Activated CD8-positive, alpha-beta memory T cell treated with anti-CD3 and anti-CD28 coated beads, Interleukin-2, amount 10 ng/mL, durations not matched to agents 7 days and 5 days (primary cell): Measurements from ENCODE around the gene SPTA1. TPM values are rescaled to one million over a fixed set of nuclear protein-coding genes. Genes with fewer than 3 reads are reported as not detected.

ENCODE experiments used
- ATAC-seq: fragments of 150-1000 bp; cut with Tn5 transposase; one replicate; pipeline ENCODE4 v1.10.0; 2021; ENCODE audit warnings: moderate library complexity
- CTCF ChIA-PET: fragments of 350-600 bp; sonication (Branson Sonifier 250); formaldehyde crosslinking; loops from one replicate; lab custom pipeline; 2021; ENCODE audit warnings: antibody characterized with exemption; lab: Charles Lee
- DNase-seq: peaks from one replicate; pipeline ENCODE4 v3.0.0-alpha.2; 2020
- H3K27ac Mint-ChIP-seq: one replicate; pipeline ENCODE4 v1.8.0; 2021; ENCODE audit warnings: mild to moderate bottlenecking, mixed read lengths
- H3K27me3 Mint-ChIP-seq: one replicate; pipeline ENCODE4 v1.8.0; 2021; ENCODE audit warnings: mixed read lengths
- H3K36me3 Mint-ChIP-seq: one replicate; pipeline ENCODE4 v1.8.0; 2021; ENCODE audit warnings: mild to moderate bottlenecking, mixed read lengths
- H3K4me1 Mint-ChIP-seq: one replicate; pipeline ENCODE4 v1.8.0; 2021; ENCODE audit warnings: mixed read lengths
- H3K4me3 Mint-ChIP-seq: one replicate; pipeline ENCODE4 v1.8.0; 2021; ENCODE audit warnings: mild to moderate bottlenecking, moderate library complexity, mixed read lengths
- H3K9me3 Mint-ChIP-seq: one replicate; pipeline ENCODE4 v1.8.0; 2022; ENCODE audit warnings: low read depth, mixed read lengths
- total RNA-seq, 2 experiments: library from RNA; stranded (reverse); gene quantifications; one replicate each; pipeline ENCODE4 v1.2.3, GENCODE V29; 2021

The SPTA1 gene
- total RNA-seq = not detected

- no peaks in the 10 kb centered on the region for H3K36me3 Mint-ChIP-seq
- H3K9me3 Mint-ChIP-seq = no peaks in the 10 kb centered on the region
- no peaks in the 10 kb centered on the region for H3K4me1 Mint-ChIP-seq
- DNase-seq (no peak), ATAC-seq (no peak)
- no peak within 1 kb of the TSS for H3K4me3 Mint-ChIP-seq
- CTCF ChIA-PET = no interaction called here
- no peak within 1 kb of the TSS for H3K27ac Mint-ChIP-seq
- peaks cover 36% of the 10 kb centered on the region for H3K27me3 Mint-ChIP-seq
These were observed at the start of gene SPTA1 for GRCh38 chr1:158686111-158687009. Gene SPTA1, minus strand, starts transcription at chr1:158686715. Its CDS starts 198 bp downstream, at chr1:158686517.

GRCh38 chr1:158735848-158736247 is 49.3 kb upstream of the SPTA1 start:
- Mint-ChIP-seq H3K27me3 (peaks cover 14% of the 10 kb centered on the region), H3K27ac (no peak overlapping the region), H3K4me3 (no peak overlapping the region), H3K36me3 (no peaks in the 10 kb centered on the region), H3K4me1 (no peaks in the 10 kb centered on the region), H3K9me3 (no peaks in the 10 kb centered on the region)
- CTCF ChIA-PET = no interaction called here
- DNase-seq (no peak), ATAC-seq (no peak)

- DNase-seq = no peak
- CTCF ChIA-PET = no interaction called here
- Mint-ChIP-seq H3K27ac (no peak overlapping the region), H3K4me1 (no peaks in the 10 kb centered on the region), H3K4me3 (no peak overlapping the region), H3K36me3 (no peaks in the 10 kb centered on the region), H3K9me3 (no peaks in the 10 kb centered on the region), H3K27me3 (peaks cover 7% of the 10 kb centered on the region)
- no peak for ATAC-seq
These were observed 46.0 kb upstream of the SPTA1 start for GRCh38 chr1:158732524-158732923.

GRCh38 chr1:158731707-158732106 is 45.2 kb upstream of the SPTA1 start:
- Mint-ChIP-seq H3K27ac (no peak overlapping the region), H3K36me3 (no peaks in the 10 kb centered on the region), H3K4me1 (no peaks in the 10 kb centered on the region), H3K4me3 (no peak overlapping the region), H3K27me3 (peaks cover 7% of the 10 kb centered on the region), H3K9me3 (no peaks in the 10 kb centered on the region)
- ATAC-seq (no peak), DNase-seq (no peak)
- CTCF ChIA-PET = no interaction called here

- ATAC-seq = no peak
- Mint-ChIP-seq H3K27me3 (peaks cover 7% of the 10 kb centered on the region), H3K27ac (no peak overlapping the region), H3K4me1 (no peaks in the 10 kb centered on the region), H3K9me3 (no peaks in the 10 kb centered on the region), H3K36me3 (no peaks in the 10 kb centered on the region), H3K4me3 (no peak overlapping the region)
- CTCF ChIA-PET = no interaction called here
- no peak for DNase-seq
These were observed 43.9 kb upstream of the SPTA1 start for GRCh38 chr1:158730453-158730852.

- Mint-ChIP-seq H3K27ac (no peak overlapping the region), H3K36me3 (no peaks in the 10 kb centered on the region), H3K4me1 (no peaks in the 10 kb centered on the region), H3K9me3 (no peaks in the 10 kb centered on the region), H3K4me3 (no peak overlapping the region), H3K27me3 (peaks cover 8% of the 10 kb centered on the region)
- ATAC-seq (no peak), DNase-seq (no peak)
- CTCF ChIA-PET = no interaction called here
These were observed 42.2 kb upstream of the SPTA1 start for GRCh38 chr1:158728510-158729225.

GRCh38 chr1:158724442-158724841 is 37.9 kb upstream of the SPTA1 start:
- H3K27me3 Mint-ChIP-seq = peaks cover 15% of the 10 kb centered on the region
- CTCF ChIA-PET = no interaction called here
- no peaks in the 10 kb centered on the region for H3K9me3 Mint-ChIP-seq
- DNase-seq = no peak
- H3K4me1 Mint-ChIP-seq = no peaks in the 10 kb centered on the region
- no peak for ATAC-seq
- no peak overlapping the region for H3K27ac Mint-ChIP-seq
- H3K4me3 Mint-ChIP-seq = no peak overlapping the region
- no peaks in the 10 kb centered on the region for H3K36me3 Mint-ChIP-seq

GRCh38 chr1:158720620-158721019 is 34.1 kb upstream of the SPTA1 start, which contains the start of gene OR6K3:
Gene OR6K3, minus strand, starts transcription at chr1:158720720. Its CDS starts 2,605 bp downstream, at chr1:158718115.
- ATAC-seq (no peak), DNase-seq (no peak)
- CTCF ChIA-PET = no interaction called here
- H3K9me3 Mint-ChIP-seq = no peaks in the 10 kb centered on the region
- H3K36me3 Mint-ChIP-seq = no peaks in the 10 kb centered on the region
- H3K4me1 Mint-ChIP-seq = peaks cover 12% of the 10 kb centered on the region
- peaks cover 10% of the 10 kb centered on the region for H3K27me3 Mint-ChIP-seq
- H3K4me3 Mint-ChIP-seq = no peak within 1 kb of the TSS
- H3K27ac Mint-ChIP-seq = no peak within 1 kb of the TSS

- CTCF ChIA-PET = no interaction called here
- no peak overlapping the region for H3K27ac Mint-ChIP-seq
- no peaks in the 10 kb centered on the region for H3K9me3 Mint-ChIP-seq
- H3K4me1 Mint-ChIP-seq = peaks cover 12% of the 10 kb centered on the region
- peaks cover 10% of the 10 kb centered on the region for H3K27me3 Mint-ChIP-seq
- no peak for DNase-seq
- no peaks in the 10 kb centered on the region for H3K36me3 Mint-ChIP-seq
- no peak overlapping the region for H3K4me3 Mint-ChIP-seq
- no peak for ATAC-seq
These were observed 33.1 kb upstream of the SPTA1 start for GRCh38 chr1:158719664-158720063.

- Mint-ChIP-seq H3K4me1 (peaks cover 12% of the 10 kb centered on the region), H3K27ac (no peak overlapping the region), H3K27me3 (peaks cover 14% of the 10 kb centered on the region), H3K9me3 (no peaks in the 10 kb centered on the region), H3K36me3 (no peaks in the 10 kb centered on the region), H3K4me3 (no peak overlapping the region)
- CTCF ChIA-PET = no interaction called here
- ATAC-seq = no peak
- DNase-seq = no peak
These were observed 30.8 kb upstream of the SPTA1 start for GRCh38 chr1:158717344-158717743.

GRCh38 chr1:158716335-158716734 is 29.8 kb upstream of the SPTA1 start:
- DNase-seq (no peak), ATAC-seq (peak; percentile 55)
- Mint-ChIP-seq H3K36me3 (no peaks in the 10 kb centered on the region), H3K9me3 (no peaks in the 10 kb centered on the region), H3K27me3 (peaks cover 16% of the 10 kb centered on the region), H3K4me1 (peaks cover 12% of the 10 kb centered on the region), H3K4me3 (no peak overlapping the region), H3K27ac (no peak overlapping the region)
- CTCF ChIA-PET = no interaction called here

GRCh38 chr1:158714754-158715153 is 28.2 kb upstream of the SPTA1 start:
- no peak for ATAC-seq
- H3K27me3 Mint-ChIP-seq = peaks cover 13% of the 10 kb centered on the region

GRCh38 chr1:158711098-158711497 is 24.6 kb upstream of the SPTA1 start:
- CTCF ChIA-PET = no interaction called here
- H3K27ac Mint-ChIP-seq = no peak overlapping the region
- no peak for ATAC-seq

More at GRCh38 chr1:158714754-158715153, 28.2 kb upstream of the SPTA1 start:
- no peaks in the 10 kb centered on the region for H3K9me3 Mint-ChIP-seq
- no peak for DNase-seq
- H3K4me1 Mint-ChIP-seq = peaks cover 12% of the 10 kb centered on the region
- H3K36me3 Mint-ChIP-seq = no peaks in the 10 kb centered on the region
- CTCF ChIA-PET = no interaction called here
- H3K4me3 Mint-ChIP-seq = no peak overlapping the region
- no peak overlapping the region for H3K27ac Mint-ChIP-seq

GRCh38 chr1:158706096-158706495 is 19.6 kb upstream of the SPTA1 start:
- CTCF ChIA-PET = no interaction called here
- Mint-ChIP-seq H3K27me3 (peaks cover 5% of the 10 kb centered on the region), H3K9me3 (no peaks in the 10 kb centered on the region), H3K4me3 (no peak overlapping the region), H3K4me1 (no peaks in the 10 kb centered on the region), H3K27ac (no peak overlapping the region), H3K36me3 (no peaks in the 10 kb centered on the region)
- no peak for ATAC-seq
- DNase-seq = no peak

More at GRCh38 chr1:158711098-158711497, 24.6 kb upstream of the SPTA1 start:
- Mint-ChIP-seq H3K27me3 (peaks cover 13% of the 10 kb centered on the region), H3K36me3 (no peaks in the 10 kb centered on the region), H3K4me1 (no peaks in the 10 kb centered on the region), H3K4me3 (no peak overlapping the region), H3K9me3 (no peaks in the 10 kb centered on the region)
- no peak for DNase-seq
